Measurements from ENCODE around the gene DIPK1A.

DIPK1A gene

DNA sequence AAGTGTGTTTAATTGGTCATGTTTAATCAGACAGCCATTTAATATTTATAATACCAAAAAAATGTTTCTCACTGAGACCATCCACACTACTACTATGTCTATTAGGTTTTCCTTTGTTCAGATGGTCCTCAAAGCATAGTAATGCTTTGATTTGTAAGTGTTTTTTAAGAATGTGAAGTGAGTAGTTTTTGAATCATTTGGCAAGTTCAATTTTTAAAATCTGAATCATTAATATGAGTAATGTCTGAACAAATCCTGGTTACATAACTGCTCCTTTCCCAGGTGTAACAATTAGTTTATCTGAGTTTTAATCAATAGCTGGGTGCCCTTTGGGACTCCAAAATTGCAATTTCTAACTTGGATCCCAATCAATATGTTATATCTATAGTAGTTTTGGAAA is 152.9 kb downstream of the DIPK1A start:
- no peak for DNase-seq (ENCODE audit: extremely low read depth in 1 of 2, low read depth in 1 of 2)

DNA sequence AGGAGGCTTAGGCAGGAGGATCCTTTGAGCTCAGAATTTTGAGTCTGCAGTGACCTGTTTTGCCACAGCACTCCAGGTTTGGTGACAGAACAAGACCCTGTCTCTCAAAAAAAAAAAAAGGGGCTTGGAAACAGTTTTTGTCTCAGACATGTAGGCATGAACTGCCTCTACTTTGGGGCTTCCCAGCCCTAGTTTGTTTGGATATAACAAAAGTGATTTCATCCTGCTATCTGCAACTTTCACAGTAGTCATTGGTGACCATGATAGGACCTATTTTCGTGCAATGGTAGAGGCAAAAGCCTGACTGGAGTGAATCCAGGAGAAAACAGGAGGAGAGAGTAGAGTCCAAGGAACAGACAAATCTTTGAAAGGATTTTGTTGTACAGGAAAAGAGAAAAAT is 156.0 kb downstream of the DIPK1A start:
- no peak for DNase-seq (ENCODE audit: extremely low read depth in 1 of 2, low read depth in 1 of 2)

DNA sequence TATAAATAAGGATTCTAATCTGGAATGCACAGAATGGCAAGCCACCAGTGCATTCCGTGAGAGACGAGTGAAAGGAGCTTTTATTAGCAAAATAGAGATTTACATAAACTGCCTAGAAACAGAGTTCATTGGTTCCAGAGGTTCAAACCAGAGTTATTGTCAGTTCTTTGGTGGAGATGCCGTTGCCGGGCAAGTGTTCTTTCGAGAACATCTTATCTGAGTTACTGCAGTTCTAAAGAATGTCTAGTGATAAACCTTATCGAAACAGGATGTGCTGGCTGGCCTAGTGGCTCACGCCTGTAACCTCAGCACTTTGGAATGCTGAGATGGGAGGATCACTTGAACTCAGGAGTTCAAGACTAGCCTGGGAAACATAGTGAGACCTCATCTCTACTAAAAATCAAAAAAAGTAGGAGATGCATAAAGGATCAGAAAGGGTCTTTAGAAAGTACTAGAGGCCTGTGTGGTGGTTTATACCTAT is 156.5 kb downstream of the DIPK1A start:
- no peak for DNase-seq (ENCODE audit: extremely low read depth in 1 of 2, low read depth in 1 of 2)

DNA sequence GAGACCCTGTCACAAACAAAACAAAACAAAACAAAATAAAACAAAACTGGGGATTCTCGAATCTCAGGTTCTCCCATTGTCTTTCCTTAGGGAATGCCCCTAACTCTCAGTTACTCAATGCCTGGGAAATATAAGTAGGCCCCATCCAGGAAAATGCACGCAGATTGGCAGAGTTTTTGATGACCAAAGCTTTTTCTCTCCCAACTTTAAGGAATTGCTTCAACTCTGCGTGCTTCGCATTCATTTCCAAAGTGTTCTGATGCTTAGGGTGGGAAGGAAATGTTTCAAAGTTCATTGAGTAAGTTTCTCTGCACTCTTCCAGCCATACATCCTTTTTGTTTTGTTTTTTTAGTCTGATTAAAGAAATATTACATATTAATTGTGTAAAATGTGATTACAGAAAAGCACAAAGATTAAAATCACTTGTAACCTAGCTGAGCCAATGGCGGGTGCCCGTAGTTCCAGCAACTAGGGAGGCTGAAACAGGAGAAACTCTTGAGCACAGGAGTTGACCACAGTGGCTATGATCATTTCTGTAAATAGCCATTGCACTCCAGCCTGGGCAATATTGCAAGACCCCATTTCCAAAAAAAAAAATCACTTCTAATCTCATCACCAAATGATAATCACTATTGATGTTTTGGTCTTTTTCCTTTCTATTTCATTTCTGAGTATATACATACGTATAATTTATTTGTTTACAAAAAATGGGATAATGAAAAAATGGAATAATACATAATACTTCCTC is 157.9 kb downstream of the DIPK1A start:
- DNase-seq (ENCODE audit: extremely low read depth in 1 of 2, low read depth in 1 of 2): no peak

DNA sequence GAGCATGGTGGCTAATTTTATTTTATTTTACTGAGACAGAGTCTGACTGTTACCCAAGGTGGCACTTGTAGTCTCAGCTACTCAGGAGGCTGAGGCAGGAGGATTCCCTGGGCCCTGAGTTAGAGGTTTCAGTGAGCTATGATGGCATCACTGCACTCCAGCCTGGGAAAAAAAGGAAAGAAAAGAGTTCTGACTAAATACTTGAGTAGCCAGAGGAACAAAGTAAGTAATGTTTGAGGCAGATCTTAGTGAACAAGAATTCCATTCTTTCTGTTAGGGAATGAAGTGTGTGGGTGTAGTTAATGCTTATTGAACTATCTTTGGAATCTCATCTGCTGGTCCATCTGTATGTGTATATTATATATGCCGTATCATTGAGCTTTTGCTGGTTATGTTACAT is 163.3 kb downstream of the DIPK1A start:
- DNase-seq (ENCODE audit: extremely low read depth in 1 of 2, low read depth in 1 of 2): no peak

DNA sequence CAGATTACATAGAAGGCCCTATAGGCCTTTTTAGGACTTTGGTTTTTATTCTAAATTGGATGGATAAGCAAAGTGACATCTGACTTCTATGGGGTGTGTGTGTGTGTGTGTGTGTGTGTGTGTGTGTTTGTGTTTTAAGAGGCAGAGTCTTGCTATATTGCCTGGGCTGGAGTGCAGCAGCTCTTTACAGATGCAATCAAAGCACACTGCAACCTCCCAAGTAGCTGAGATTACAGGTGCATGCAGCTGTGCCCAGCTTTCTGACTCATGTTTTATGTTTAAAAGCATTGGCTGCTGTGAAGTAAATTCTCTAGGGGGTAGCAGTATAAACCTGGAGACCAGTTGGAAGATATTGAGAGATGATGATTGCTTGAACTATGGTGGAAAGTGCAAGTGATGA is 164.0 kb downstream of the DIPK1A start:
- DNase-seq (ENCODE audit: extremely low read depth in 1 of 2, low read depth in 1 of 2): no peak

DNA sequence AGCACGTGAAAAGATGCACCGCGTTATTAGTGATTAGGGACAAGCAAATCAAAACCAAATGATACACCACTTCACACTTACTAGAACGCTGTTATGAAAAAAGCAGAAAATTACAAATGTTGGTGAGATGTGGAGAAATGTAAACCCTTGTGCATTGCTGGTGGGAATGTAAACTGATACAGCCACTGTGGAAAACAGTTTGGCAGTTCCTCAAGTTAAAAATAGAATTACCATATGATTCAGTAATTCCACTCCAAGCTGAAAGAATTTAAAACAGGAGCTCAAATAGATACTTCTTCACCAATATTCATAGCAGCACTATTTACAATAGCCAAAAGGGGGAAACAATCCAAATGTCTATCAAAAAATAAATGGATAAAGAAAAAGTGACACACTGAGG is 166.1 kb downstream of the DIPK1A start:
- no peak for DNase-seq (ENCODE audit: extremely low read depth in 1 of 2, low read depth in 1 of 2)

DNA sequence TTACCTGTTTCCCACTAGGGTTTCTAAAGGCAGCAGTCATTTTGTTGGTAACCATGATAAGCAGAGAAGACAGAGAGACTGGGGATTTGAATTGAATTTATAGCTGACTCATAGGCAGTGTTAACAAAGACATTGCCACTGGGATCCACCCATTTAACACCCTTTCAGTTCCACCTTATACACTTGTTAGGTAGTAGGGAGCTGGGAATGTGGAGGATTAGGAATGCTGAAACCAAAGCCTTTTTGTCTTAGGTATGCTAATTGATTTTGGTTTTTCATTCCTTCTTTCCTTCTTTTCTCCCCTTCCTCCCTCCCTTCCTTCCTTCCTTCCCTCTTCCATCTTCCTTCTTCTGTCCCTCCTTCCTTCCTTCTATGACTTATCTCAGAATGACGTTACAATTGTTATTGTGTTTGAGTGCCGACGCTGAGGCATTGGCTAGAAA is 168.9 kb downstream of the DIPK1A start:
- no peak for DNase-seq (ENCODE audit: extremely low read depth in 1 of 2, low read depth in 1 of 2)
